Activated CD8-positive, alpha-beta memory T cell treated with anti-CD3 and anti-CD28 coated beads, Interleukin-2, amount 10 ng/mL, durations not matched to agents 7 days and 5 days (primary cell): ENCODE results near the gene IQSEC1. TPM values are rescaled to one million over a fixed set of nuclear protein-coding genes. Genes with fewer than 3 reads are reported as not detected.

ENCODE experiments used
- ATAC-seq: fragments of 150-1000 bp; cut with Tn5 transposase; one replicate; pipeline ENCODE4 v1.10.0; 2021; ENCODE audit warnings: moderate library complexity
- CTCF ChIA-PET: fragments of 350-600 bp; sonication (Branson Sonifier 250); formaldehyde crosslinking; loops from one replicate; lab custom pipeline; 2021; ENCODE audit warnings: antibody characterized with exemption; lab: Charles Lee
- DNase-seq: peaks from one replicate; pipeline ENCODE4 v3.0.0-alpha.2; 2020
- H3K27ac Mint-ChIP-seq: one replicate; pipeline ENCODE4 v1.8.0; 2021; ENCODE audit warnings: mild to moderate bottlenecking, mixed read lengths
- H3K27me3 Mint-ChIP-seq: one replicate; pipeline ENCODE4 v1.8.0; 2021; ENCODE audit warnings: mixed read lengths
- H3K36me3 Mint-ChIP-seq: one replicate; pipeline ENCODE4 v1.8.0; 2021; ENCODE audit warnings: mild to moderate bottlenecking, mixed read lengths
- H3K4me1 Mint-ChIP-seq: one replicate; pipeline ENCODE4 v1.8.0; 2021; ENCODE audit warnings: mixed read lengths
- H3K4me3 Mint-ChIP-seq: one replicate; pipeline ENCODE4 v1.8.0; 2021; ENCODE audit warnings: mild to moderate bottlenecking, moderate library complexity, mixed read lengths
- H3K9me3 Mint-ChIP-seq: one replicate; pipeline ENCODE4 v1.8.0; 2022; ENCODE audit warnings: low read depth, mixed read lengths
- total RNA-seq, 2 experiments: library from RNA; stranded (reverse); gene quantifications; one replicate each; pipeline ENCODE4 v1.2.3, GENCODE V29; 2021

IQSEC1 gene
- total RNA-seq, 2 experiments from 2014 or later = 37.6 to 71.4 TPM

- no peak overlapping the region for H3K4me3 Mint-ChIP-seq
- no peaks in the 10 kb centered on the region for H3K36me3 Mint-ChIP-seq
- DNase-seq (no peak), ATAC-seq (no peak)
- no peaks in the 10 kb centered on the region for H3K4me1 Mint-ChIP-seq
- CTCF ChIA-PET = no interaction called here
- no peaks in the 10 kb centered on the region for H3K9me3 Mint-ChIP-seq
- H3K27me3 Mint-ChIP-seq = no peaks in the 10 kb centered on the region
- H3K27ac Mint-ChIP-seq = no peak overlapping the region
Observed at GRCh38 chr3:13027154-13027553, 46.1 kb downstream of the IQSEC1 start.

GRCh38 chr3:13026534-13026933, 46.7 kb downstream of the IQSEC1 start:
- DNase-seq (no peak), ATAC-seq (no peak)
- H3K27ac Mint-ChIP-seq = no peak overlapping the region
- CTCF ChIA-PET = no interaction called here
- no peaks in the 10 kb centered on the region for H3K27me3 Mint-ChIP-seq
- no peaks in the 10 kb centered on the region for H3K36me3 Mint-ChIP-seq
- H3K4me3 Mint-ChIP-seq = no peak overlapping the region
- H3K9me3 Mint-ChIP-seq = no peaks in the 10 kb centered on the region
- H3K4me1 Mint-ChIP-seq = no peaks in the 10 kb centered on the region

GRCh38 chr3:13025778-13026518, 47.3 kb downstream of the IQSEC1 start:
- Mint-ChIP-seq H3K36me3 (no peaks in the 10 kb centered on the region), H3K27ac (no peak overlapping the region), H3K4me1 (no peaks in the 10 kb centered on the region), H3K27me3 (no peaks in the 10 kb centered on the region), H3K4me3 (no peak overlapping the region), H3K9me3 (no peaks in the 10 kb centered on the region)
- no peak for DNase-seq
- ATAC-seq = no peak
- CTCF ChIA-PET = interaction anchor here (1.2 kb wide), 1 partner anchor 41 kb away, joined by 3 read pairs; no protein-coding TSS in a partner anchor

- CTCF ChIA-PET = interaction anchor here (1.2 kb wide), 1 partner anchor 41 kb away, joined by 3 read pairs; no protein-coding TSS in a partner anchor
- no peak overlapping the region for H3K27ac Mint-ChIP-seq
- H3K9me3 Mint-ChIP-seq = no peaks in the 10 kb centered on the region
- H3K4me3 Mint-ChIP-seq = no peak overlapping the region
- DNase-seq (no peak), ATAC-seq (no peak)
- no peaks in the 10 kb centered on the region for H3K27me3 Mint-ChIP-seq
- H3K4me1 Mint-ChIP-seq = peaks cover 4% of the 10 kb centered on the region
- no peaks in the 10 kb centered on the region for H3K36me3 Mint-ChIP-seq
Observed at GRCh38 chr3:13025090-13025489, 48.1 kb downstream of the IQSEC1 start.

GRCh38 chr3:13024765-13025065, 48.5 kb downstream of the IQSEC1 start:
- no peaks in the 10 kb centered on the region for H3K36me3 Mint-ChIP-seq
- ATAC-seq (no peak), DNase-seq (no peak)
- no peaks in the 10 kb centered on the region for H3K27me3 Mint-ChIP-seq
- no peak overlapping the region for H3K27ac Mint-ChIP-seq
- CTCF ChIA-PET = no interaction called here
- peaks cover 4% of the 10 kb centered on the region for H3K4me1 Mint-ChIP-seq
- H3K4me3 Mint-ChIP-seq = no peak overlapping the region
- H3K9me3 Mint-ChIP-seq = no peaks in the 10 kb centered on the region

GRCh38 chr3:13023971-13024764, 49.1 kb downstream of the IQSEC1 start:
- no peak overlapping the region for H3K4me3 Mint-ChIP-seq
- H3K27ac Mint-ChIP-seq = no peak overlapping the region
- ATAC-seq (no peak), DNase-seq (no peak)
- no peaks in the 10 kb centered on the region for H3K36me3 Mint-ChIP-seq
- H3K9me3 Mint-ChIP-seq = no peaks in the 10 kb centered on the region
- CTCF ChIA-PET = no interaction called here
- H3K4me1 Mint-ChIP-seq = peaks cover 4% of the 10 kb centered on the region
- H3K27me3 Mint-ChIP-seq = no peaks in the 10 kb centered on the region

- Mint-ChIP-seq H3K4me3 (no peak overlapping the region), H3K4me1 (peaks cover 4% of the 10 kb centered on the region), H3K9me3 (no peaks in the 10 kb centered on the region), H3K27me3 (no peaks in the 10 kb centered on the region), H3K27ac (no peak overlapping the region), H3K36me3 (no peaks in the 10 kb centered on the region)
- CTCF ChIA-PET = no interaction called here
- ATAC-seq = no peak
- no peak for DNase-seq
Observed at GRCh38 chr3:13023235-13023970, 49.8 kb downstream of the IQSEC1 start.

- H3K4me1 Mint-ChIP-seq = peaks cover 4% of the 10 kb centered on the region
- ATAC-seq = no peak
- H3K27ac Mint-ChIP-seq = no peak overlapping the region
- H3K27me3 Mint-ChIP-seq = no peaks in the 10 kb centered on the region
- CTCF ChIA-PET = no interaction called here
- H3K9me3 Mint-ChIP-seq = no peaks in the 10 kb centered on the region
- DNase-seq = no peak
- no peaks in the 10 kb centered on the region for H3K36me3 Mint-ChIP-seq
- no peak overlapping the region for H3K4me3 Mint-ChIP-seq
Observed at GRCh38 chr3:13022348-13023234, 50.6 kb downstream of the IQSEC1 start.

- H3K27ac Mint-ChIP-seq = no peak overlapping the region
- no peaks in the 10 kb centered on the region for H3K9me3 Mint-ChIP-seq
- no peaks in the 10 kb centered on the region for H3K36me3 Mint-ChIP-seq
- no peak for DNase-seq
- H3K4me1 Mint-ChIP-seq = peaks cover 15% of the 10 kb centered on the region
- no peak for ATAC-seq
- H3K4me3 Mint-ChIP-seq = no peak overlapping the region
- no peaks in the 10 kb centered on the region for H3K27me3 Mint-ChIP-seq
- CTCF ChIA-PET = interaction anchor here (1.2 kb wide), 1 partner anchor 9 kb away, joined by 4 read pairs; no protein-coding TSS in a partner anchor
Observed at GRCh38 chr3:13021141-13022114, 51.8 kb downstream of the IQSEC1 start.

GRCh38 chr3:13020159-13020750, 53.0 kb downstream of the IQSEC1 start:
- CTCF ChIA-PET = interaction anchor here (0.7 to 1.2 kb wide), 2 partner anchors 8 to 25 kb away, joined by 3 to 4 read pairs; no protein-coding TSS in a partner anchor

GRCh38 chr3:13019243-13020095, 53.8 kb downstream of the IQSEC1 start:
- H3K4me3 Mint-ChIP-seq = no peak overlapping the region
- H3K27me3 Mint-ChIP-seq = no peaks in the 10 kb centered on the region
- CTCF ChIA-PET = interaction anchor here (0.7 to 1.2 kb wide), 2 partner anchors 24 to 72 kb away, joined by 3 read pairs; no protein-coding TSS in a partner anchor
- H3K36me3 Mint-ChIP-seq = no peaks in the 10 kb centered on the region
- no peak for ATAC-seq
- no peak overlapping the region for H3K27ac Mint-ChIP-seq
- no peak for DNase-seq
- H3K9me3 Mint-ChIP-seq = no peaks in the 10 kb centered on the region
- peaks cover 23% of the 10 kb centered on the region for H3K4me1 Mint-ChIP-seq

More at GRCh38 chr3:13020159-13020750, 53.0 kb downstream of the IQSEC1 start:
- DNase-seq = no peak
- ATAC-seq = no peak
- peak overlapping the region; percentile 21 for H3K27ac Mint-ChIP-seq
- H3K36me3 Mint-ChIP-seq = no peaks in the 10 kb centered on the region
- peaks cover 19% of the 10 kb centered on the region for H3K4me1 Mint-ChIP-seq
- no peaks in the 10 kb centered on the region for H3K27me3 Mint-ChIP-seq
- no peak overlapping the region for H3K4me3 Mint-ChIP-seq
- H3K9me3 Mint-ChIP-seq = no peaks in the 10 kb centered on the region
